KOPT-K1 (cell line): ENCODE data around the gene SNCB.

Source experiments
- H3K27ac ChIP-seq: fragments of 200-600 bp; sonication (generic); 2 replicates; pipeline ENCODE4 v1.5.1; 2016; ENCODE audit warnings: antibody characterized with exemption, mild to moderate bottlenecking, low read depth, low read length; ENCODE audit not compliant: poor library complexity, severe bottlenecking
- H3K36me3 ChIP-seq: fragments of 200-600 bp; sonication (generic); 2 replicates; pipeline ENCODE4 v1.5.1; 2017; ENCODE audit warnings: antibody characterized with exemption, mild to moderate bottlenecking, low read length, moderate library complexity; ENCODE audit not compliant: insufficient read depth
- H3K9me3 ChIP-seq: fragments of 200-600 bp; sonication (generic); 2 replicates; pipeline ENCODE4 v1.5.1; 2017; ENCODE audit warnings: antibody characterized with exemption, low read length, mild to moderate bottlenecking; ENCODE audit not compliant: insufficient read depth, poor library complexity, severe bottlenecking

The SNCB gene

GRCh38 chr5:176625966-176626875 lies 4.1 kb downstream of the SNCB start:
- H3K36me3 ChIP-seq, result no peaks in the 10 kb centered on the region
- H3K9me3 ChIP-seq, result no peaks in the 10 kb centered on the region
- no peak overlapping the region for H3K27ac ChIP-seq

DNA sequence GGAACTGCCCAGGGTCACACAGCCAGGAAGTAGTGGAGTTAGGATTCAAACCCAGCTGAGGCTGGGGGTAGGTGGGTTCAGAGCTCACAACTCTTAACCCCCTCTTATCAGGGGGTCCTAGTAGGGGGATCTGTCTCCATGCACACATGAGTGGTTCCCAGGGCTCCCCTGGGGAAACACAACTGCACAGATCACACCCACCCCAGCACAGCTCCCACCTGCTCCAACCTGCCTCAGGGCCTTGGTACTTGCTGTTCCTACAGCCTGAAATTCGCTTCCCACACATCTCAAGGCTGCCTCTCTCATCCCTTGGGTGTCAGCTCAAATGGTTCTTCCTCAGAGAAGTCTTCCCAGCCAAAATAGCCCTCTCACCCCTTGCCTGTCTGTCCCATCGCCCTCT lies 4.8 kb downstream of the SNCB start:
- H3K27ac ChIP-seq, result no peak overlapping the region
- H3K36me3 ChIP-seq, result no peaks in the 10 kb centered on the region
- no peaks in the 10 kb centered on the region for H3K9me3 ChIP-seq

DNA sequence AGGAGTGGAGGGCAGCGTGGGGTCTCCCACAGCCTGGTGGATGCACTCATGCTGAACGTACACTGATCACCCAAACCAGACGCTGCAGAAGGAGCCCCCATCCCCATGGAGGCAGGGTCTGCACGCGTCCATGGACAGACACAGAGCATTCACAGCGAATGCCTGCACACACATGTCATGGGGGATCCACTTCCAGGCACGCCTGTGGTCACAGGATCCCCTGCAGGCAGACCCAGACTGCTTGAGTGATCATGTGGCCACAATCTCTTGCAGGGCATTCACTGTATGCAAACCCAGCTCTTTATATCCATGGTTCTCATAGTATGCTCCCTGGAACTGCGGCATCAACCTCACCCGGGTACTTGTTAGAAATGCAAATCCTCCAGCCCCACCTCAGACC lies 5.4 kb downstream of the SNCB start:
- H3K9me3 ChIP-seq, result no peaks in the 10 kb centered on the region
- H3K36me3 ChIP-seq, result no peaks in the 10 kb centered on the region
- no peak overlapping the region for H3K27ac ChIP-seq

- H3K9me3 ChIP-seq, result no peaks in the 10 kb centered on the region
- H3K36me3 ChIP-seq, result no peaks in the 10 kb centered on the region
- H3K27ac ChIP-seq, result no peak overlapping the region
Measured at GRCh38 chr5:176624142-176624541, 6.2 kb downstream of the SNCB start.

DNA sequence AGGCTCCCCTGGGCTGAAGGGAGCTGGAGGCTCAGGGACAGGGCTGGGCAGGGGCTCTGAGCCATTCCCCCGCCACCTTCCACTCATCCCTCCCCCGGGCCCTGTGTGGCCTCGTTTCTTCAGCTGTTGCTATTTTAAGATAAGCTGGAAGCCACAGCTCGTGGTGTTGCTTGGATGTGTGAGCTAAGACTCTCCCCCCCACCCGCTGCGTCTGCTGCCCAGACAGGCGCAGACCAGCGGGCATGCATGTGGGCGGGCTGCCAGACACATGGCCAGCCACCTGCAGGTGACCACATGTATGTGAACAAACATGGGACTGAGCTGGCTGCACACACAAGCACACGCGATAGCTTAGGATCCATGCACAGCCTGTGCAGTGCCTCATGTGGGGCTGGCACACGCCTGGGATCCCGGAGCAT lies 8.7 kb downstream of the SNCB start:
- no peaks in the 10 kb centered on the region for H3K36me3 ChIP-seq
- H3K9me3 ChIP-seq, result no peaks in the 10 kb centered on the region
- no peak overlapping the region for H3K27ac ChIP-seq

DNA sequence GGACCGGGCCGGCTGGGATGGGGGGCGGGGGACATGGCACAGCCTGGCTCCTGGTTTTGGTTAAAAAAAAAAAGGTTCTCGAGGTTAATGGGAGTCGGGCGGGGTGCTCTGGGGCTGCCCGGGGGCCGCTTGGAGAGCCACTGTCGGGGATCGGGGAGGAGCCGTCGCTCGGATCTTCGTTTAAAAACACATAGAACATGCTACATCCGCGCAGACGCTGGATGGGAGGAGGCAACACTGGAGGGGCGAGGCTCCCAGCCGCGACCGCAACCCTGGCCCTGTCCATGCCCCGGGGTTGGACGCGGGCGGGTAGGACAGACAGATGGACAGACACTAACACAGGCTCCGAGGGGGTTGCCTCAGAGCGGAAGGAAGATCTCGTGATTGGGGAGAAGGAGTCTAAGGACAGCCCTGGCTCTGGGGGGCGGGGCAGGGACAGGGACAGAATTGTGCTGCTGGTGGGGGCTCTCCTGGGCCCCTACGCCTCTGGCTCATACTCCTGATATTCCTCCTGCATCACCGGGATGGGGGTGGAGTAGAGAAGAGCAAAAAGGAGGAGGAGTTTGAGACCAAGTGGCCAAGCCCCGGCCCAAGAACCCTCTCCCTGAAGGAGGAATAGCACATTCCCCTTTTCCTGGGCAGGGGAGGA lies 9.9 kb downstream of the SNCB start:
- H3K36me3 ChIP-seq, result no peaks in the 10 kb centered on the region
- no peak overlapping the region for H3K27ac ChIP-seq
- no peaks in the 10 kb centered on the region for H3K9me3 ChIP-seq

DNA sequence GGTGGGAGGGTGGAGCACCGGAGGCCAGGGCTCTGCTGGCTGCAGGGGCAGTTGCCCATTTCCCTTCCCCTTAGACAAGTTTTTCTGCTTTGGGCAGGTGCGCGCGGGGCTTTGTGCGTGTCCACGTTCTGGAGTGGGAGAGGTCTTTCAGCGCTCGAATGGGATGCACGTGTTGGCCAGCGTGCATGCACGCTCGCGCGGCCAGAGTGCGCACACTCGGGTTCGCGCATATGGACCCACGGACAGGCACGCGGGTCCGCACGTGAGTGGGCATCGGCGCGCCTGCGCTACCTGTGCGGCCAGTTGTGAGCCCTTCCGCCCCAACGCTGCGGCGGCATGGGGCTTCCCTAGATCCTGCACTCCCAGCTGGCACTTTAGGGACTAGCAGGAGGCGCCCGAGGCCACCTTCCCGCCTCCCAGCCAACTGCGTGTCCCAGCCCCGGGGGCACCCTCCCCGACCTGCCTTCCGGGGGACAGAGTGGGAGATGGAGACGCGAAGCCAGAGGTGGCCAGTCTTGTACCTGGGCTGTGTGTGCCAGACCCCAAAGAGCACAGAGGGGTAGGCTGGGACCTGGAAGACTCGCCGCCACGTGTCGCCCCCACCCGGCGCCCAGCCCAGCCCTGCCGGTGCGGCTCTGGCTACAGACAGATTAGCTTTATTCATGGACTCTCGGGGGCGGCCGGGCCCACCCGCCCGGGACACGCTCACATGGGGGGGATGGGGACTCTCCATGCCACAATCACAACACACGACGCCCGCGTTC lies 10.6 kb downstream of the SNCB start:
- Histone ChIP-seq H3K9me3 (no peaks in the 10 kb centered on the region), H3K27ac (no peak overlapping the region), H3K36me3 (no peaks in the 10 kb centered on the region)

GRCh38 chr5:176619203-176619568 lies 11.1 kb downstream of the SNCB start:
- Histone ChIP-seq H3K9me3 (no peaks in the 10 kb centered on the region), H3K27ac (no peak overlapping the region), H3K36me3 (no peaks in the 10 kb centered on the region)

DNA sequence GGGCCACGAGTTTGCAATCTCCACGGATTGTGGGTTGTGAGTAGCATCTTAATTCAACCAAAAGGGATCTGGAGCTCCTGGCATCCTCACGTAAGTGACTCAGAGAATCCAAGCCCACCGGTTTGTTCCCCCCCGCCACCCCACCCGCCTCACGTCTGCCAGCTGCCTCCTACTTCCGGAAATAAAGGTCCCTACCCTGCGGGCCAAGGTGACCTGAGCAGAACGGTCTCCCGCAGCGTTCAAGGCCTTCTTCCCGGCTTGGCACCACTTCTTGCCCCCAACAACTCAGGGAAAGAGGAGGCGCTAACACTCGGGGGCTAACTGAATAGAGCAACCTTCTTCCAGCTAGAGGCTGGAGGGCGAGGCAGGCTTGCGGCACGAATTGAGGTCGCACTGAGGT lies 11.6 kb downstream of the SNCB start:
- Histone ChIP-seq H3K36me3 (no peaks in the 10 kb centered on the region), H3K9me3 (no peaks in the 10 kb centered on the region), H3K27ac (no peak overlapping the region)

DNA sequence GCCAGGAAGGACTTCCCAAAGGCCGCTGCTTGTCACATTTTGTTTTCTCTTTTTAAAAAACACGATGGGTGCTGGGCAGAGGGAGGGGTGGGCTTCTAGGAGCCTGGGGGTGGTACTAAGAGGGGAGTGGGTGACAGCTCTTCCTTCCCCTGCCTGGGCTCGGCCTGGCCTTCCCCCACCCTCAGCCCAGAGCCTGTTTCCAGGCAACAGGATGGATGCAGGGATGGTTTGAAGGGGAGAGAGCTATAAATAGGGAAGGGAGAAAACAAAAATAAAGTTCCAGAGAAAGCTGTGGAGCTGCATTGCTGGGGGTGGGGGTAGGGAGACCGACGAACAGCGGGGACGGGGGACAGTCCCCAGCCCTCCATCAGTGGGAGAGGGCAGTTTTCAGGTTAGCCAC lies 13.8 kb downstream of the SNCB start:
- Histone ChIP-seq H3K36me3 (no peaks in the 10 kb centered on the region), H3K9me3 (no peaks in the 10 kb centered on the region), H3K27ac (no peak overlapping the region)

GRCh38 chr5:176614805-176615478 lies 15.4 kb downstream of the SNCB start:
- Histone ChIP-seq H3K36me3 (no peaks in the 10 kb centered on the region), H3K27ac (no peak overlapping the region), H3K9me3 (no peaks in the 10 kb centered on the region)

DNA sequence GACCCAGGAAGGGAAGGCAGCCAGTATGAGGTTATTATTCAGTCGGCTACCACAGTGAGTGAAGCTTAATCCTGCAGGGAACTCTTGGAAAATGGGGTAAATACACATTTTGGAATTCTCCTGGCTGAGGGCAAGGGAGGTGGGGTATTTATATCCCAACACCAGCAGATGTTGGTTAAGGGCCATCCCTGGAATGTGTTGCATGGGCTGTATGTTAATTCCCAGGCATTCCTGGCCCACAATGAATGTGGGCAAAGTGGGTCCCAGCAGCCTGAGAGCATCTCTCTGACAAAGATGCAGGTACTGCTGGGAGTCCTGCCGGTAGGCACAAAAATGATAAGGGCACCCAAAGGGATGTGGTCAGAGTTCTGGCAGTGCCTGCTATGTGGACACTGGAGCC lies 17.5 kb downstream of the SNCB start:
- Histone ChIP-seq H3K36me3 (no peaks in the 10 kb centered on the region), H3K27ac (no peak overlapping the region), H3K9me3 (no peaks in the 10 kb centered on the region)

DNA sequence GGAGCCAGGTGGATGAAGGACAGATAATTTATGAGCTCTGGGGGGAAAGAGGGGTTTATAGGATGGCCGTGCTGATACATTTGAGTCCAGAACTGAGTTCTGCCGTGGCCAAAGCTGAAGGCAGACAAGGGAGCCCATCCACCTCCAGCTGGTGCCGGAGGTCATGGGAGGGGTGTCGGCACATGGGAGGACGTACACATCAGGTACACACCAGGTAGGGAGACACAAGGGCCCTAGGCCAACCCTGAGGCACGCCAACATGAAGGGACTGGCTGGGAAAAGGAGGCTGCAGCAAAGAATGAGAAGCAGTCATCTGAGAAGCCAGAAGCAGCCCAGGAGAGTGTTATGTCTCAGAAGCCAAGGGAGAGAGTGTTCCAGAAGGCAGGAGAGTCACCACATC lies 18.3 kb downstream of the SNCB start:
- H3K9me3 ChIP-seq, result no peaks in the 10 kb centered on the region
- no peak overlapping the region for H3K27ac ChIP-seq
- H3K36me3 ChIP-seq, result no peaks in the 10 kb centered on the region

- Histone ChIP-seq H3K27ac (no peak overlapping the region), H3K36me3 (no peaks in the 10 kb centered on the region), H3K9me3 (no peaks in the 10 kb centered on the region)
Measured at GRCh38 chr5:176611435-176611834, 18.9 kb downstream of the SNCB start.

DNA sequence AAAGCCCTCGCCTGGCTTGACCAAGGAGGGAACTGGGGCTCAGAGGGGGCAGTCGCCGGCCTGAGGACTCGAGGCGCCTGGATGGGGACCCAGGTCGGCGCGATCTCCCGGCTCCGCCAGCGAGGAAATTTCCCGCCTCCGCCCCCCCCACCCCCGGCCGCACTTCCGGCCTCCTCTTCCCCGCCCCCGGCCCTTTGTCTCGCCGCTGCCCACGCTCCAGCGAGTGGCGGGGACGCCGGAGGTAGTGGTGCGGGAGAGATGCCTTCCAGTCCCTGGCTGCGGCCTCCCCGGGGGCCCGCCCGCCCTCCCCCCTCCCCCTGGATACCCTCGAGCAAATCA lies 19.9 kb downstream of the SNCB start:
- no peaks in the 10 kb centered on the region for H3K9me3 ChIP-seq
- no peaks in the 10 kb centered on the region for H3K36me3 ChIP-seq
- no peak overlapping the region for H3K27ac ChIP-seq
